HEK293 (cell line): ENCODE results near the gene BIN1.

ENCODE experiments used
- CTCF ChIA-PET: fragments of 350-600 bp; formaldehyde crosslinking; extraction: SDS; loops from one replicate; lab custom pipeline; 2021; ENCODE audit warnings: antibody characterized with exemption; lab: Yijun Ruan, JAX
- POLR2A ChIA-PET: fragments of 300-600 bp; formaldehyde crosslinking; extraction: SDS; loops from one replicate; lab custom pipeline; 2020; ENCODE audit warnings: antibody characterized with exemption, inconsistent platforms; lab: Yijun Ruan, JAX
- H3K27ac ChIP-seq: fragments of 200-500 bp; sonication (Bioruptor generic); 2 replicates; pipeline ENCODE4 v1.5.1; 2014; ENCODE audit warnings: low read depth, low read length, control low read depth, inconsistent platforms; ENCODE audit errors: extremely low read depth
- H3K36me3 ChIP-seq, 2 experiments: fragments of 200-500 bp in 1 of 2; sonication (Bioruptor generic) in 1 of 2; 1 replicate in 1 of 2; 2 replicates in 1 of 2; pipeline ENCODE4 v1.5.1; 2014 to 2017; ENCODE audit warnings: inconsistent platforms in 2 of 2, low read length in 2 of 2; ENCODE audit not compliant: control insufficient read depth in 2 of 2, insufficient read depth in 1 of 2
- H3K4me1 ChIP-seq: fragments of 200-500 bp; sonication (Bioruptor generic); 2 replicates; pipeline ENCODE4 v1.5.1; 2014; ENCODE audit warnings: mild to moderate bottlenecking, low read length, inconsistent platforms; ENCODE audit not compliant: control insufficient read depth, insufficient read depth
- H3K4me3 ChIP-seq: 2 replicates; pipeline ENCODE4 v1.5.1; 2011; ENCODE audit warnings: low read depth, mild to moderate bottlenecking, control low read depth, low read length, moderate library complexity
- H3K9me3 ChIP-seq: fragments of 200-500 bp; sonication (Bioruptor generic); 2 replicates; pipeline ENCODE4 v1.5.1; 2014; ENCODE audit warnings: low read depth, low read length, inconsistent platforms; ENCODE audit not compliant: control insufficient read depth, insufficient read depth
- MEIS1 ChIP-seq: sonication (generic); formaldehyde crosslinking; IDR thresholded peaks from 2 replicates; pipeline ENCODE4 v1.8.1; 2022; ENCODE audit warnings: missing genetic modification reagents, mild to moderate bottlenecking, borderline replicate concordance
- TCF7L2 ChIP-seq: IDR thresholded peaks from 2 replicates; pipeline ENCODE4 v1.6.1; 2011; ENCODE audit warnings: low read depth, mild to moderate bottlenecking, inconsistent platforms, low read length, moderate library complexity, borderline replicate concordance
- ZBTB20 ChIP-seq: fragments of 450-650 bp; formaldehyde crosslinking; IDR thresholded peaks from 2 replicates; pipeline ENCODE4 v1.5.1; 2016; ENCODE audit warnings: missing biosample characterization, missing genetic modification characterization
- ZFP3 ChIP-seq: fragments of 450-650 bp; formaldehyde crosslinking; IDR thresholded peaks from 2 replicates; pipeline ENCODE4 v1.5.1; 2016; ENCODE audit warnings: low read depth, missing biosample characterization, missing genetic modification characterization
- ZNF16 ChIP-seq: fragments of 450-650 bp; formaldehyde crosslinking; IDR thresholded peaks from 2 replicates; pipeline ENCODE4 v1.5.1; 2016; ENCODE audit warnings: low read depth, missing biosample characterization, missing genetic modification characterization
- ZNF23 ChIP-seq: fragments of 450-650 bp; formaldehyde crosslinking; IDR thresholded peaks from 2 replicates; pipeline ENCODE4 v1.5.1; 2016; ENCODE audit warnings: missing biosample characterization, missing genetic modification characterization, borderline replicate concordance
- ZNF274 ChIP-seq, 2 experiments: fragments of 200-500 bp in 1 of 2; fragments of 450-650 bp in 1 of 2; sonication (Bioruptor generic) in 1 of 2; formaldehyde crosslinking in 1 of 2; IDR thresholded peaks; 2 replicates each; pipeline versions ENCODE4 v1.5.1 to v1.6.1; 2014 to 2016; ENCODE audit warnings: borderline replicate concordance in 1 of 2, inconsistent platforms in 1 of 2, low read length in 1 of 2, missing biosample characterization in 1 of 2, missing genetic modification characterization in 1 of 2
- ZNF335 ChIP-seq: fragments of 450-650 bp; formaldehyde crosslinking; conservative IDR thresholded peaks from 2 replicates; pipeline ENCODE4 v1.5.1; 2016; ENCODE audit warnings: missing biosample characterization, missing genetic modification characterization
- ZNF521 ChIP-seq: fragments of 450-650 bp; formaldehyde crosslinking; IDR thresholded peaks from 2 replicates; pipeline ENCODE4 v1.5.1; 2017; ENCODE audit warnings: missing biosample characterization, mild to moderate bottlenecking, missing genetic modification characterization
- ZNF549 ChIP-seq: fragments of 450-650 bp; IDR thresholded peaks from 2 replicates; pipeline ENCODE4 v1.5.1; 2018; ENCODE audit warnings: missing biosample characterization, missing genetic modification characterization, mild to moderate bottlenecking, inconsistent platforms, moderate library complexity
- ZNF677 ChIP-seq: fragments of 450-650 bp; IDR thresholded peaks from 2 replicates; pipeline ENCODE4 v1.5.0; 2018; ENCODE audit warnings: missing biosample characterization, mild to moderate bottlenecking, missing genetic modification characterization, moderate library complexity
- ZNF701 ChIP-seq: fragments of 450-650 bp; formaldehyde crosslinking; IDR thresholded peaks from 2 replicates; pipeline ENCODE4 v1.5.1; 2016; ENCODE audit warnings: missing biosample characterization, missing genetic modification characterization
- TF ChIP-seq, protein P1 (sequence below): fragments of 450-650 bp; formaldehyde crosslinking; conservative IDR thresholded peaks from 2 replicates; pipeline ENCODE4 v1.5.1; 2016; ENCODE audit warnings: low read depth, missing biosample characterization, missing genetic modification characterization
- TF ChIP-seq, protein P2 (sequence below): fragments of 450-650 bp; formaldehyde crosslinking; IDR thresholded peaks from 2 replicates; pipeline ENCODE4 v1.5.1; 2016; ENCODE audit warnings: missing biosample characterization, missing genetic modification characterization
- TF ChIP-seq, protein P3 (sequence below): fragments of 450-650 bp; formaldehyde crosslinking; IDR thresholded peaks from 2 replicates; pipeline ENCODE4 v1.5.1; 2017; ENCODE audit warnings: missing biosample characterization, missing genetic modification characterization
- TF ChIP-seq, protein P4 (sequence below): fragments of 450-650 bp; formaldehyde crosslinking; IDR thresholded peaks from 2 replicates; pipeline ENCODE4 v1.5.1; 2016; ENCODE audit warnings: missing biosample characterization, missing genetic modification characterization, borderline replicate concordance
- TF ChIP-seq, protein P5 (sequence below): fragments of 450-650 bp; formaldehyde crosslinking; IDR thresholded peaks from 2 replicates; pipeline ENCODE4 v1.5.1; 2017; ENCODE audit warnings: missing biosample characterization, mild to moderate bottlenecking, missing genetic modification characterization, moderate library complexity

BIN1 gene

DNA sequence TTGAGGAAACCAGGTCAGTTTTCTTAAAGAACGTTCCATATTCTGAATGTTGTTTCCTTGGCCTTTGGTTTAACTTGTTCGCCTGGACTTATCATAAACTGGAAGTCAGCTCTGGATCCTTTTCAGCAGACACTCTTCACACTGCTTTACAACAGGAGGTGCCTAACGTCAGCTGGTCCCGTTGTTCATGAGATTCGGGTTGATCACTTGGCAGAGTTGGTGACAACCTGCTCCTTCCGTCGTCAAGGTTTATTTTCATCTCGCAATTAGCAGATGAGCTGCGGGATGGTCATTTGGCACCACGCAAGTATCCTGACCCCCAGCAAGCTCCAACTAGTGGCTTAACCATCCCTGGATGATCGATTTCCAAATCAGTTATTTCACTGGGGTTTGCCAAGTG, 23.0 kb upstream of the BIN1 start:
- Histone ChIP-seq H3K36me3 (no peaks in the 10 kb centered on the region), H3K4me1 (no peaks in the 10 kb centered on the region), H3K9me3 (no peaks in the 10 kb centered on the region), H3K27ac (no peak overlapping the region), H3K4me3 (no peak overlapping the region)
- POLR2A ChIA-PET, result interaction anchor here (1.6 kb wide), 1 partner anchor 11 kb away, joined by 3 read pairs; no protein-coding TSS in a partner anchor
- TF ChIP-seq ZNF274 (IDR thresholded peaks at IDR 0.05; ENCODE audit: low read length) (no peak), ZNF274 (tag by site-specific recombination; IDR thresholded peaks at IDR 0.05; ENCODE audit: borderline replicate concordance) (no peak), ZNF549 (tag by site-specific recombination) (no peak), ZFP3 (tag by site-specific recombination) (no peak), ZNF521 (no peak), ZNF16 (tag by site-specific recombination) (no peak), ZNF23 (tag by site-specific recombination) (no peak), TCF7L2 (no peak), MEIS1 (no peak), ZNF677 (tag by site-specific recombination) (no peak), ZNF701 (tag by site-specific recombination) (no peak)
- TF ChIP-seq, protein P1, sequence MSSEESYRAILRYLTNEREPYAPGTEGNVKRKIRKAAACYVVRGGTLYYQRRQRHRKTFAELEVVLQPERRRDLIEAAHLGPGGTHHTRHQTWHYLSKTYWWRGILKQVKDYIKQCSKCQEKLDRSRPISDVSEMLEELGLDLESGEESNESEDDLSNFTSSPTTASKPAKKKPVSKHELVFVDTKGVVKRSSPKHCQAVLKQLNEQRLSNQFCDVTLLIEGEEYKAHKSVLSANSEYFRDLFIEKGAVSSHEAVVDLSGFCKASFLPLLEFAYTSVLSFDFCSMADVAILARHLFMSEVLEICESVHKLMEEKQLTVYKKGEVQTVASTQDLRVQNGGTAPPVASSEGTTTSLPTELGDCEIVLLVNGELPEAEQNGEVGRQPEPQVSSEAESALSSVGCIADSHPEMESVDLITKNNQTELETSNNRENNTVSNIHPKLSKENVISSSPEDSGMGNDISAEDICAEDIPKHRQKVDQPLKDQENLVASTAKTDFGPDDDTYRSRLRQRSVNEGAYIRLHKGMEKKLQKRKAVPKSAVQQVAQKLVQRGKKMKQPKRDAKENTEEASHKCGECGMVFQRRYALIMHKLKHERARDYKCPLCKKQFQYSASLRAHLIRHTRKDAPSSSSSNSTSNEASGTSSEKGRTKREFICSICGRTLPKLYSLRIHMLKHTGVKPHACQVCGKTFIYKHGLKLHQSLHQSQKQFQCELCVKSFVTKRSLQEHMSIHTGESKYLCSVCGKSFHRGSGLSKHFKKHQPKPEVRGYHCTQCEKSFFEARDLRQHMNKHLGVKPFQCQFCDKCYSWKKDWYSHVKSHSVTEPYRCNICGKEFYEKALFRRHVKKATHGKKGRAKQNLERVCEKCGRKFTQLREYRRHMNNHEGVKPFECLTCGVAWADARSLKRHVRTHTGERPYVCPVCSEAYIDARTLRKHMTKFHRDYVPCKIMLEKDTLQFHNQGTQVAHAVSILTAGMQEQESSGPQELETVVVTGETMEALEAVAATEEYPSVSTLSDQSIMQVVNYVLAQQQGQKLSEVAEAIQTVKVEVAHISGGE, result no peak
- TF ChIP-seq, protein P2, sequence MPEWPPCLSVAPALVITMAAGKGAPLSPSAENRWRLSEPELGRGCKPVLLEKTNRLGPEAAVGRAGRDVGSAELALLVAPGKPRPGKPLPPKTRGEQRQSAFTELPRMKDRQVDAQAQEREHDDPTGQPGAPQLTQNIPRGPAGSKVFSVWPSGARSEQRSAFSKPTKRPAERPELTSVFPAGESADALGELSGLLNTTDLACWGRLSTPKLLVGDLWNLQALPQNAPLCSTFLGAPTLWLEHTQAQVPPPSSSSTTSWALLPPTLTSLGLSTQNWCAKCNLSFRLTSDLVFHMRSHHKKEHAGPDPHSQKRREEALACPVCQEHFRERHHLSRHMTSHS, result no peak
- TF ChIP-seq, protein P3, sequence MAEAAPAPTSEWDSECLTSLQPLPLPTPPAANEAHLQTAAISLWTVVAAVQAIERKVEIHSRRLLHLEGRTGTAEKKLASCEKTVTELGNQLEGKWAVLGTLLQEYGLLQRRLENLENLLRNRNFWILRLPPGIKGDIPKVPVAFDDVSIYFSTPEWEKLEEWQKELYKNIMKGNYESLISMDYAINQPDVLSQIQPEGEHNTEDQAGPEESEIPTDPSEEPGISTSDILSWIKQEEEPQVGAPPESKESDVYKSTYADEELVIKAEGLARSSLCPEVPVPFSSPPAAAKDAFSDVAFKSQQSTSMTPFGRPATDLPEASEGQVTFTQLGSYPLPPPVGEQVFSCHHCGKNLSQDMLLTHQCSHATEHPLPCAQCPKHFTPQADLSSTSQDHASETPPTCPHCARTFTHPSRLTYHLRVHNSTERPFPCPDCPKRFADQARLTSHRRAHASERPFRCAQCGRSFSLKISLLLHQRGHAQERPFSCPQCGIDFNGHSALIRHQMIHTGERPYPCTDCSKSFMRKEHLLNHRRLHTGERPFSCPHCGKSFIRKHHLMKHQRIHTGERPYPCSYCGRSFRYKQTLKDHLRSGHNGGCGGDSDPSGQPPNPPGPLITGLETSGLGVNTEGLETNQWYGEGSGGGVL (tag by site-specific recombination), result no peak
- TF ChIP-seq, protein P4, sequence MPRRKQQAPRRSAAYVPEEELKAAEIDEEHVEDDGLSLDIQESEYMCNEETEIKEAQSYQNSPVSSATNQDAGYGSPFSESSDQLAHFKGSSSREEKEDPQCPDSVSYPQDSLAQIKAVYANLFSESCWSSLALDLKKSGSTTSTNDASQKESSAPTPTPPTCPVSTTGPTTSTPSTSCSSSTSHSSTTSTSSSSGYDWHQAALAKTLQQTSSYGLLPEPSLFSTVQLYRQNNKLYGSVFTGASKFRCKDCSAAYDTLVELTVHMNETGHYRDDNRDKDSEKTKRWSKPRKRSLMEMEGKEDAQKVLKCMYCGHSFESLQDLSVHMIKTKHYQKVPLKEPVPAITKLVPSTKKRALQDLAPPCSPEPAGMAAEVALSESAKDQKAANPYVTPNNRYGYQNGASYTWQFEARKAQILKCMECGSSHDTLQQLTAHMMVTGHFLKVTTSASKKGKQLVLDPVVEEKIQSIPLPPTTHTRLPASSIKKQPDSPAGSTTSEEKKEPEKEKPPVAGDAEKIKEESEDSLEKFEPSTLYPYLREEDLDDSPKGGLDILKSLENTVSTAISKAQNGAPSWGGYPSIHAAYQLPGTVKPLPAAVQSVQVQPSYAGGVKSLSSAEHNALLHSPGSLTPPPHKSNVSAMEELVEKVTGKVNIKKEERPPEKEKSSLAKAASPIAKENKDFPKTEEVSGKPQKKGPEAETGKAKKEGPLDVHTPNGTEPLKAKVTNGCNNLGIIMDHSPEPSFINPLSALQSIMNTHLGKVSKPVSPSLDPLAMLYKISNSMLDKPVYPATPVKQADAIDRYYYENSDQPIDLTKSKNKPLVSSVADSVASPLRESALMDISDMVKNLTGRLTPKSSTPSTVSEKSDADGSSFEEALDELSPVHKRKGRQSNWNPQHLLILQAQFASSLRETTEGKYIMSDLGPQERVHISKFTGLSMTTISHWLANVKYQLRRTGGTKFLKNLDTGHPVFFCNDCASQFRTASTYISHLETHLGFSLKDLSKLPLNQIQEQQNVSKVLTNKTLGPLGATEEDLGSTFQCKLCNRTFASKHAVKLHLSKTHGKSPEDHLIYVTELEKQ, result no peak
- CTCF ChIA-PET, result interaction anchor here (1.3 kb wide), 1 partner anchor 8 kb away, joined by 3 read pairs; no protein-coding TSS in a partner anchor

DNA sequence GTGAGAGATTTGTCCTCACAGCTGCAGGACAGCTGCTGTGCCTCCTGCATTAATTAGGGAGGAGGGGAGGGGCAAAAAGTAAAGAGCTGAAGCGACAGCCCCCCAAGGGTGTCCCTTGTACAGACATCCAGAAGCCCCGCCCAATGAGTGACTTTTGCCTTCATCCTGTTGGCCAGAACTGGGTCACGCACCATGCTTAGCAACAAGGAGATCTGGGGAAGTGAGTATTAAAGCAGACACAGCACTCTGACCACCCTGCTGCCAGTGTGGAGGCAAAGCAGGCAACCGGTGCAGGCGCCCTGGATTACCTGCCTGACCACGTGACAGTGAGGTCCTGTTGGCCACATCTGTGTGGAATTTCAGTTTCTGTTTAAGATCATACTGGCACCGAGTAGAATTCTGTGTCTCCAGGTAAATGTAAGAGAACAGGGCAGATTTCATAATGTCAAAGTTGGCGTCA, 21.5 kb upstream of the BIN1 start:
- ChIA-PET POLR2A (interaction anchor here (1.6 kb wide), 1 partner anchor 13 kb away, joined by 3 read pairs; no protein-coding TSS in a partner anchor), CTCF (no interaction called here)
- H3K27ac ChIP-seq, result no peak overlapping the region
- TF ChIP-seq, protein P5, sequence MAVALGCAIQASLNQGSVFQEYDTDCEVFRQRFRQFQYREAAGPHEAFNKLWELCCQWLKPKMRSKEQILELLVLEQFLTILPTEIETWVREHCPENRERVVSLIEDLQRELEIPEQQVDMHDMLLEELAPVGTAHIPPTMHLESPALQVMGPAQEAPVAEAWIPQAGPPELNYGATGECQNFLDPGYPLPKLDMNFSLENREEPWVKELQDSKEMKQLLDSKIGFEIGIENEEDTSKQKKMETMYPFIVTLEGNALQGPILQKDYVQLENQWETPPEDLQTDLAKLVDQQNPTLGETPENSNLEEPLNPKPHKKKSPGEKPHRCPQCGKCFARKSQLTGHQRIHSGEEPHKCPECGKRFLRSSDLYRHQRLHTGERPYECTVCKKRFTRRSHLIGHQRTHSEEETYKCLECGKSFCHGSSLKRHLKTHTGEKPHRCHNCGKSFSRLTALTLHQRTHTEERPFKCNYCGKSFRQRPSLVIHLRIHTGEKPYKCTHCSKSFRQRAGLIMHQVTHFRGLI (tag by site-specific recombination), result 0 out of 2 replicates have a peak, but pooled peaks have one; percentile 17
- TF ChIP-seq ZNF335 (tag by site-specific recombination) (peak; percentile 58), ZBTB20 (tag by site-specific recombination) (no peak)
- H3K36me3 ChIP-seq, result no peaks in the 10 kb centered on the region
- H3K9me3 ChIP-seq, result no peaks in the 10 kb centered on the region
- H3K4me3 ChIP-seq, result no peak overlapping the region
- no peaks in the 10 kb centered on the region for H3K4me1 ChIP-seq
